Esophagus squamous epithelium (tissue), 4 donors: Measurements from ENCODE around the gene ADAM19.

Experiments used
- CTCF ChIP-seq, 6 experiments: fragments of 450-650 bp in 4 of 6; fragments of 200-600 bp in 2 of 6; sonication (generic) in 2 of 6; IDR thresholded peaks; one replicate each; pipeline ENCODE4 v1.5.1; 2016 to 2019; ENCODE audit warnings: antibody characterized with exemption in 6 of 6, mild to moderate bottlenecking in 4 of 6, moderate library complexity in 4 of 6
- POLR2A ChIP-seq, 4 donors: fragments of 450-650 bp; IDR thresholded peaks; one replicate each; pipeline ENCODE4 v1.6.1; 2017; ENCODE audit warnings: antibody characterized with exemption in 4 of 4, mild to moderate bottlenecking in 4 of 4, moderate library complexity in 3 of 4

- TF ChIP-seq CTCF (IDR thresholded peaks at IDR 0.05) (no peak), POLR2A (IDR thresholded peaks at IDR 0.05) (no peak)
Measured at GRCh38 chr5:157554179-157555036, 21.2 kb downstream of the ADAM19 start.
